ENCODE measurements around the gene GPR39.

GRCh38 chr2:132416723-132417395, at the start of gene GPR39:
- TF ChIP-seq CTCF (IDR thresholded peaks at IDR 0.05; ENCODE audit: low read depth, low read length, poor library complexity, severe bottlenecking) = peak; percentile 32
- no peak for TF ChIP-seq EZH2phosphoT487 (IDR thresholded peaks at IDR 0.05; ENCODE audit: borderline replicate concordance, low read length)
